ENCODE measurements around the gene ABCA6.
"Not testable (repeated sequence)": the region's sequence is repeated elsewhere in the genome, so short reads cannot be mapped to it uniquely, and the experiment has no call there.

Gene ABCA6

GRCh38 chr17:69141431-69142174 lies at the start of gene ABCA6:
Gene ABCA6 (minus strand): TSS chr17:69141895. CDS start chr17:69140703, 1,192 bp downstream.
- no peak for DNase-seq

- no peak for DNase-seq
Observed at GRCh38 chr17:69188796-69189195, 47.1 kb upstream of the ABCA6 start.

- DNase-seq, result no peak
Observed at GRCh38 chr17:69188064-69188463, 46.4 kb upstream of the ABCA6 start.

GRCh38 chr17:69187294-69187693 lies 45.6 kb upstream of the ABCA6 start:
- no peak for DNase-seq

GRCh38 chr17:69179227-69179952 lies 37.7 kb upstream of the ABCA6 start:
- no peak for DNase-seq

GRCh38 chr17:69176457-69176795 lies 34.7 kb upstream of the ABCA6 start:
- no peak for DNase-seq

- DNase-seq, result no peak
Observed at GRCh38 chr17:69175625-69176456, 34.1 kb upstream of the ABCA6 start.

GRCh38 chr17:69175262-69175624 lies 33.5 kb upstream of the ABCA6 start:
- no peak for DNase-seq

GRCh38 chr17:69173118-69173517 lies 31.4 kb upstream of the ABCA6 start:
- DNase-seq, result no peak

GRCh38 chr17:69170377-69170776 lies 28.7 kb upstream of the ABCA6 start:
- DNase-seq, result no peak

GRCh38 chr17:69168642-69169041 lies 26.9 kb upstream of the ABCA6 start:
- not testable (repeated sequence) for DNase-seq

GRCh38 chr17:69166957-69167356 lies 25.3 kb upstream of the ABCA6 start:
- DNase-seq, result no peak

- no peak for DNase-seq
Observed at GRCh38 chr17:69164206-69164605, 22.5 kb upstream of the ABCA6 start.

- no peak for DNase-seq
Observed at GRCh38 chr17:69159418-69159817, 17.7 kb upstream of the ABCA6 start.

GRCh38 chr17:69154267-69154666 lies 12.6 kb upstream of the ABCA6 start:
- DNase-seq, result no peak

- DNase-seq, result no peak
Observed at GRCh38 chr17:69150333-69150732, 8.6 kb upstream of the ABCA6 start.

GRCh38 chr17:69147460-69147859 lies 5.8 kb upstream of the ABCA6 start:
- no peak for DNase-seq

- DNase-seq, result no peak
Observed at GRCh38 chr17:69144331-69145255, 2.9 kb upstream of the ABCA6 start.

GRCh38 chr17:69143683-69144231 lies 2.1 kb upstream of the ABCA6 start:
- DNase-seq, result no peak

- DNase-seq, result no peak
Observed at GRCh38 chr17:69143151-69143550, 1.5 kb upstream of the ABCA6 start.

- no peak for DNase-seq
Observed at GRCh38 chr17:69142175-69142802, 594 bp upstream of the ABCA6 start.

- DNase-seq, result no peak
Observed at GRCh38 chr17:69134112-69134511, 7.6 kb downstream of the ABCA6 start.
